ENCODE data around the gene ACIN1.

GRCh38 chr14:23056956-23057756, 37.8 kb downstream of the ACIN1 start, which contains the start of gene CDH24:
- TF ChIP-seq POLR2AphosphoS5 (IDR thresholded peaks at IDR 0.05; ENCODE audit: low read depth, low read length) (no peak), POLR2A (IDR thresholded peaks at IDR 0.05; ENCODE audit: low read depth, low read length) (no peak), TAF1 (IDR thresholded peaks at IDR 0.05; ENCODE audit: borderline replicate concordance, low read depth, low read length) (no peak)

Measured in GM12892 (cell line).